Tibial artery (tissue), 4 donors: ENCODE results near the gene ALAD.

ENCODE experiments used
- DNase-seq, 2 donors: peaks; one replicate each; pipeline ENCODE4 v3.0.0-alpha.2; 2019
- H3K27ac ChIP-seq, 2 donors: fragments of 200-600 bp; sonication (generic) in 1 of 2; 1 replicate in 1 of 2; 2 replicates in 1 of 2; pipeline ENCODE4 v1.5.1; 2018 to 2019; ENCODE audit warnings: mild to moderate bottlenecking in 1 of 2
- H3K27me3 ChIP-seq, 2 donors: fragments of 200-600 bp; sonication (generic) in 1 of 2; one replicate each; pipeline versions ENCODE4 v1.5.1 to v1.6.0; 2016 to 2019
- H3K36me3 ChIP-seq, 3 donors: fragments of 200-600 bp; sonication (generic) in 2 of 3; one replicate each; pipeline ENCODE4 v1.5.1; 2016 to 2019; ENCODE audit warnings: mild to moderate bottlenecking in 2 of 3
- H3K4me1 ChIP-seq, 4 donors: fragments of 200-600 bp; sonication (generic) in 2 of 4; 1 replicate in 3 of 4; 2 replicates in 1 of 4; pipeline ENCODE4 v1.5.1; 2016 to 2019
- H3K4me3 ChIP-seq, 2 donors: fragments of 200-600 bp; sonication (generic) in 1 of 2; 1 replicate in 1 of 2; 2 replicates in 1 of 2; pipeline ENCODE4 v1.5.1; 2018 to 2019; ENCODE audit warnings: mild to moderate bottlenecking in 2 of 2
- H3K9me3 ChIP-seq, 3 donors: fragments of 200-600 bp; sonication (generic) in 1 of 3; one replicate each; pipeline ENCODE4 v1.5.1; 2016 to 2019
- intact Hi-C: fragments of 100-400 bp; cut with DNase I; formaldehyde crosslinking; loops from one replicate; pipeline ENCODE4 v1.15.0; 2023; ENCODE audit warnings: low total_unique reads
- TF ChIP-seq, protein P1 (sequence below), 2 experiments: fragments of 200-600 bp in 1 of 2; fragments of 450-650 bp in 1 of 2; IDR thresholded peaks; one replicate each; pipeline ENCODE4 v1.5.1; 2017 to 2019; ENCODE audit warnings: antibody characterized with exemption in 2 of 2, mild to moderate bottlenecking in 1 of 2, moderate library complexity in 1 of 2

ALAD gene

DNA sequence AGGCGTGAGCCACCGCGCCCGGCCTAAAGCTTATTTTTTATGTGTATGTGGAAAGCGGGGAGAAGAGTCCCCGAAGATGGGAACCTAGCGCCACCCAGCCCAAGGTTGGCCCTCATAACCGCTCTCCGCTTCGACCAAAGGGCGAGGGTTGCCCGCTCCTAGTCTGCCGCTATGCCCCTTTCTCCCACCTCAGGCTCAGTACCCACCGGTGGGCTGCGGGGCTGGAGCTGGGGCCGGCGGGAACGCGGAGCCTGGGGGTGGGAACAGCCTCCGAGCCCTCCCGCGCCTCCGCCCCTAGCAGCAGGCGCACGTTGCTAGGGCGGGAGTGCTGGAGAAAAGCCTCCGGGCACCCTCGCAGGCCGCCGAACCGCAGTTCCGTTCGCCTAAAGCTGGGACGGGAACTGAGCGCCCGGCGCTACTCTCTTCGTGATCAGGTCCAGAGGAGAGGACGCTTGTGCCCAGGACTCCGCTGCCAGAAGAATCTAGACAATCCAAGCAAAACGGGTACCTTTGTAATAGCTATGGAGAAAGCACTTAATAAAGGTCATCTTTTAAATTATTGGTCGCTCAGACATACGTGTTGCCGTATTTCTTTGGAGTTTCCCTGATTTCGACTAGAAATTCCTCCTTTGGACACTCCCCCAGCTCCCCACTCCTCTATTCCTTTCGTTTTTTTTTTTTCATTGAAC lies 60.9 kb downstream of the ALAD start, which contains the start of gene WDR31:
WDR31 (minus strand) TSS at position 265 of the 689 bp plus-strand sequence. CDS start 8,253 bp downstream, outside the sequence.
- H3K27me3 ChIP-seq, result no peaks in the 10 kb centered on the region
- DNase-seq, result peak; percentile 82 to 90
- H3K9me3 ChIP-seq, result no peaks in the 10 kb centered on the region
- H3K4me1 ChIP-seq, result peaks cover 0 to 27% (median 18%) of the 10 kb centered on the region in 4 donors
- no peaks in the 10 kb centered on the region for H3K36me3 ChIP-seq
- TF ChIP-seq, protein P1, sequence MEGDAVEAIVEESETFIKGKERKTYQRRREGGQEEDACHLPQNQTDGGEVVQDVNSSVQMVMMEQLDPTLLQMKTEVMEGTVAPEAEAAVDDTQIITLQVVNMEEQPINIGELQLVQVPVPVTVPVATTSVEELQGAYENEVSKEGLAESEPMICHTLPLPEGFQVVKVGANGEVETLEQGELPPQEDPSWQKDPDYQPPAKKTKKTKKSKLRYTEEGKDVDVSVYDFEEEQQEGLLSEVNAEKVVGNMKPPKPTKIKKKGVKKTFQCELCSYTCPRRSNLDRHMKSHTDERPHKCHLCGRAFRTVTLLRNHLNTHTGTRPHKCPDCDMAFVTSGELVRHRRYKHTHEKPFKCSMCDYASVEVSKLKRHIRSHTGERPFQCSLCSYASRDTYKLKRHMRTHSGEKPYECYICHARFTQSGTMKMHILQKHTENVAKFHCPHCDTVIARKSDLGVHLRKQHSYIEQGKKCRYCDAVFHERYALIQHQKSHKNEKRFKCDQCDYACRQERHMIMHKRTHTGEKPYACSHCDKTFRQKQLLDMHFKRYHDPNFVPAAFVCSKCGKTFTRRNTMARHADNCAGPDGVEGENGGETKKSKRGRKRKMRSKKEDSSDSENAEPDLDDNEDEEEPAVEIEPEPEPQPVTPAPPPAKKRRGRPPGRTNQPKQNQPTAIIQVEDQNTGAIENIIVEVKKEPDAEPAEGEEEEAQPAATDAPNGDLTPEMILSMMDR (IDR thresholded peaks at IDR 0.05), result no peak
- intact Hi-C loops, result no loop called here
- H3K4me3 ChIP-seq, result peak within 1 kb of the TSS; percentile 73 to 77
- peak within 1 kb of the TSS; percentile 65 to 85 for H3K27ac ChIP-seq

DNA sequence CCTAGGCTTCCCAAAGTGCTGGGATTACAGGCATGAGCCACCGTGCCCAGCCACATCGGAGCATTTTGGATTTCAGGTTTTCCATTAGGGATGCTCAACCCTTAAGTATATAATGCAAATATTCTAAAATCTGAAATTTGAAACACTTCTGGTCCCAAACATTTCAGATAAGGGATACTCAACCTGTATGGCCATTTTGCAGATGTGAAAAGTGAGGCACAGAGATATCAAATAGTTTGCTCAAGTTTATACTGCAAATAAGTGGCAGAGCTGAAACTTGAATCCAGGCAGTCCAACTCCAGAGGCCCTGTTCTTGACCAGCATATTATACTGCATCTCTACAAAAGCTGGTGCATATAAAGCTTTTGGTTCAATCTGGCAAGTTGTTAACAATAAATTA lies 63.4 kb downstream of the ALAD start:
- no peaks in the 10 kb centered on the region for H3K36me3 ChIP-seq
- H3K9me3 ChIP-seq, result no peaks in the 10 kb centered on the region
- intact Hi-C loops, result loop anchor here (5.0 kb wide), 1 partner anchor 55 kb away; no protein-coding TSS in a partner anchor
- H3K4me3 ChIP-seq, result no peak overlapping the region
- DNase-seq, result no peak
- no peak overlapping the region for H3K27ac ChIP-seq
- TF ChIP-seq, protein P1 (IDR thresholded peaks at IDR 0.05), result no peak
- H3K4me1 ChIP-seq, result peaks cover 0 to 12% (median 11%) of the 10 kb centered on the region in 4 donors
- H3K27me3 ChIP-seq, result no peaks in the 10 kb centered on the region
